Activated CD8-positive, alpha-beta T cell treated with anti-CD3 and anti-CD28 coated beads for 36 hours (primary cell): ENCODE data around the gene BFAR. TPM values are rescaled to one million over a fixed set of nuclear protein-coding genes. Genes with fewer than 3 reads are reported as not detected.
A peak's percentile ranks its signal among the peaks of the same experiment; 100 is the strongest.

Experiments
- ATAC-seq: fragments of 200-7000 bp; cut with Tn5 transposase; one replicate; pipeline ENCODE4 v1.10.0; 2021; ENCODE audit warnings: mild to moderate bottlenecking, moderate library complexity
- CTCF ChIA-PET: fragments of 350-600 bp; sonication (Branson Sonifier 250); formaldehyde crosslinking; loops from one replicate; lab custom pipeline; 2021; ENCODE audit warnings: antibody characterized with exemption; lab: Charles Lee
- POLR2A ChIA-PET: fragments of 350-600 bp; sonication (Branson Sonifier 250); formaldehyde crosslinking; loops from one replicate; lab custom pipeline; 2021; ENCODE audit warnings: antibody characterized with exemption; lab: Charles Lee
- DNase-seq: peaks from one replicate; pipeline ENCODE4 v3.0.0-alpha.2; 2020
- H3K27ac Mint-ChIP-seq: one replicate; pipeline ENCODE4 v1.8.0; 2021; ENCODE audit warnings: mild to moderate bottlenecking, mixed read lengths
- H3K27me3 Mint-ChIP-seq: one replicate; pipeline ENCODE4 v1.8.0; 2021; ENCODE audit warnings: mixed read lengths
- H3K36me3 Mint-ChIP-seq: one replicate; pipeline ENCODE4 v1.8.0; 2021; ENCODE audit warnings: low read depth, mixed read lengths
- H3K4me1 Mint-ChIP-seq: one replicate; pipeline ENCODE4 v1.8.0; 2021; ENCODE audit warnings: low read depth, mixed read lengths
- H3K4me3 Mint-ChIP-seq: one replicate; pipeline ENCODE4 v1.8.0; 2021; ENCODE audit warnings: mild to moderate bottlenecking, moderate library complexity, mixed read lengths
- H3K9me3 Mint-ChIP-seq: one replicate; pipeline ENCODE4 v1.8.0; 2021; ENCODE audit warnings: mixed read lengths
- intact Hi-C: fragments of 100-400 bp; cut with micrococcal nuclease; formaldehyde crosslinking; loops from one replicate; pipeline ENCODE4 v1.10.0; 2022
- total RNA-seq, 2 experiments: library from RNA; stranded (reverse); gene quantifications; one replicate each; pipeline ENCODE4 v1.2.3, GENCODE V29; 2021
- TF ChIP-seq, protein P1 (sequence below): fragments of 200-600 bp; IDR thresholded peaks from one replicate; pipeline ENCODE4 v1.8.0; 2022; ENCODE audit warnings: antibody characterized with exemption, mild to moderate bottlenecking

The BFAR gene, protein sequence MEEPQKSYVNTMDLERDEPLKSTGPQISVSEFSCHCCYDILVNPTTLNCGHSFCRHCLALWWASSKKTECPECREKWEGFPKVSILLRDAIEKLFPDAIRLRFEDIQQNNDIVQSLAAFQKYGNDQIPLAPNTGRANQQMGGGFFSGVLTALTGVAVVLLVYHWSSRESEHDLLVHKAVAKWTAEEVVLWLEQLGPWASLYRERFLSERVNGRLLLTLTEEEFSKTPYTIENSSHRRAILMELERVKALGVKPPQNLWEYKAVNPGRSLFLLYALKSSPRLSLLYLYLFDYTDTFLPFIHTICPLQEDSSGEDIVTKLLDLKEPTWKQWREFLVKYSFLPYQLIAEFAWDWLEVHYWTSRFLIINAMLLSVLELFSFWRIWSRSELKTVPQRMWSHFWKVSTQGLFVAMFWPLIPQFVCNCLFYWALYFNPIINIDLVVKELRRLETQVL
- 10 to 100 TPM; 53.4 to 58.4 TPM for total RNA-seq

DNA sequence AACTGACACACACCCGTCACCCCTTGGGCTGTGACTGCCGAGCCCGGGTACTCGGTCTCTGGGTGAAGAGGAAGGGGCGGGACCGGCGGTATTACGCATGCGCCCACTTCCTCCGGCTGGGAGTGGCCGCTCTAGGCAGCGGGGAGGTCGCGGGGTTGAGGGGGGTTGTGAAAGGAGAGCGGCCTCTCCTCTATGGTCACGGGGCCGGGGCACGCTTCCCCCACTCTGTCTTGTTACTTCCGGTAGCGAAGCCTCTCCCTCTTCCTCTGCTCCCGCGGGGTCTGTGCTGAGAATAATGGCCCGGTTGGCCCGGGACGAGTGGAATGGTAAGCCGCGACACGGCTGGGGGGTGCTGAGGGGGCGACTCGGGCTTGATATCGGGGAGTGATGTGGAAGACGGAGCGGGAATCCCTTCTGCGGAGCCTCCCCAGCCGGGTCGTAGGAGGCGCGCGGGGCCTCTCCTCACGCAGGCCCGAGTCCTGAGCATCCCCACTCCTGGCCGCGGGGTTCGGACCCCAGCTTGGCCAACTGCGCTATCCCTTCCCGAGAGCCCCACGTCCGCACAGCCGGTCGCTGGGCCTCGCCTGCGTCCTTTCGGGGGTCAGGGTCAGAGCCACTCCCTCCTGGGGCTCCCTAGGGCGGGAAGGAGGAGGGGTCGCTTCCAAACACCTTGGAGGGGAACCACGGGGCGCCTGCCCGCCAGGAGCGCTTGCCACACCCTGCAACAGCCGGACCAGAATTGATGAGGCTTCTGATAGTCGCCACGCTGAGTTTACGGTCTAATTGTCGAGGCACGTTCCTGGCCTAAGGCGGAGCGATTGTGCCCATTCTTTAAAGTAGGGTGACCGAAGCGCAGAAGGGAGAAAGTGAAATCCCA, at the start of gene BFAR:
Gene BFAR (plus strand): TSS at position 259 of the 877 bp plus-strand sequence. CDS start 11,396 bp downstream, outside the sequence.
- Mint-ChIP-seq H3K27me3 (no peaks in the 10 kb centered on the region), H3K4me1 (peaks cover 51% of the 10 kb centered on the region), H3K36me3 (peaks cover 19% of the 10 kb centered on the region), H3K4me3 (peak within 1 kb of the TSS; percentile 93), H3K27ac (peak within 1 kb of the TSS; percentile 99), H3K9me3 (no peaks in the 10 kb centered on the region)
- DNase-seq (peak; percentile 100), ATAC-seq (peak; percentile 79)
- TF ChIP-seq, protein P1, sequence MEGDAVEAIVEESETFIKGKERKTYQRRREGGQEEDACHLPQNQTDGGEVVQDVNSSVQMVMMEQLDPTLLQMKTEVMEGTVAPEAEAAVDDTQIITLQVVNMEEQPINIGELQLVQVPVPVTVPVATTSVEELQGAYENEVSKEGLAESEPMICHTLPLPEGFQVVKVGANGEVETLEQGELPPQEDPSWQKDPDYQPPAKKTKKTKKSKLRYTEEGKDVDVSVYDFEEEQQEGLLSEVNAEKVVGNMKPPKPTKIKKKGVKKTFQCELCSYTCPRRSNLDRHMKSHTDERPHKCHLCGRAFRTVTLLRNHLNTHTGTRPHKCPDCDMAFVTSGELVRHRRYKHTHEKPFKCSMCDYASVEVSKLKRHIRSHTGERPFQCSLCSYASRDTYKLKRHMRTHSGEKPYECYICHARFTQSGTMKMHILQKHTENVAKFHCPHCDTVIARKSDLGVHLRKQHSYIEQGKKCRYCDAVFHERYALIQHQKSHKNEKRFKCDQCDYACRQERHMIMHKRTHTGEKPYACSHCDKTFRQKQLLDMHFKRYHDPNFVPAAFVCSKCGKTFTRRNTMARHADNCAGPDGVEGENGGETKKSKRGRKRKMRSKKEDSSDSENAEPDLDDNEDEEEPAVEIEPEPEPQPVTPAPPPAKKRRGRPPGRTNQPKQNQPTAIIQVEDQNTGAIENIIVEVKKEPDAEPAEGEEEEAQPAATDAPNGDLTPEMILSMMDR, result no peak
- intact Hi-C loops, result no loop called here
- POLR2A ChIA-PET, result interaction anchor here (1.0 to 1.6 kb wide), 5 partner anchors 10 to 48 kb away, joined by 3 to 6 read pairs (median 3); no protein-coding TSS in a partner anchor
- CTCF ChIA-PET, result interaction anchor here (0.9 kb wide), 1 partner anchor 12 kb away, joined by 4 read pairs; no protein-coding TSS in a partner anchor

DNA sequence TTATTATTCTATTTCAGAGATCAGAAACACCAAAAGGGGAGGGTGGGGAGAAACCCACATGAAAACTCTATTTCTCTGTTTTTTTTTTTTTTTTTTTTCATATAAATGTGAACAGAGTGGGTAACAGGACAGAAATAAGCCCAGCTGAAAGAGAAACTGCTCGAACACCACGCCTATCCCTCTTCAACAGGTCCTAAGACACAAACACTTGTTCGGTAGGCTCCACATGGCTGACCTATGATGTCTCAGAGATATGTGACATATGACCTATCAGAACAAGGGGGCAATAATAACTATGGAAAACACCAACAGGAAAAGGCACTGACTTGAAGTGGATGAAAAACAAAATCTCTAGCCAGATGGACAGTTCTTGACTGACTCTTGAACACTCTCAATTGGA, 47.5 kb upstream of the BFAR start:
- ATAC-seq (no peak), DNase-seq (no peak)
- Mint-ChIP-seq H3K9me3 (no peaks in the 10 kb centered on the region), H3K36me3 (peaks cover 43% of the 10 kb centered on the region), H3K4me3 (no peak overlapping the region), H3K4me1 (peaks cover 3% of the 10 kb centered on the region), H3K27ac (no peak overlapping the region), H3K27me3 (no peaks in the 10 kb centered on the region)
- TF ChIP-seq, protein P1, result no peak
- intact Hi-C loops, result no loop called here
- ChIA-PET CTCF (no interaction called here), POLR2A (interaction anchor here (1.2 kb wide), 1 partner anchor 47 kb away, joined by 3 read pairs; the partner anchor contains the start of gene BFAR)

DNA sequence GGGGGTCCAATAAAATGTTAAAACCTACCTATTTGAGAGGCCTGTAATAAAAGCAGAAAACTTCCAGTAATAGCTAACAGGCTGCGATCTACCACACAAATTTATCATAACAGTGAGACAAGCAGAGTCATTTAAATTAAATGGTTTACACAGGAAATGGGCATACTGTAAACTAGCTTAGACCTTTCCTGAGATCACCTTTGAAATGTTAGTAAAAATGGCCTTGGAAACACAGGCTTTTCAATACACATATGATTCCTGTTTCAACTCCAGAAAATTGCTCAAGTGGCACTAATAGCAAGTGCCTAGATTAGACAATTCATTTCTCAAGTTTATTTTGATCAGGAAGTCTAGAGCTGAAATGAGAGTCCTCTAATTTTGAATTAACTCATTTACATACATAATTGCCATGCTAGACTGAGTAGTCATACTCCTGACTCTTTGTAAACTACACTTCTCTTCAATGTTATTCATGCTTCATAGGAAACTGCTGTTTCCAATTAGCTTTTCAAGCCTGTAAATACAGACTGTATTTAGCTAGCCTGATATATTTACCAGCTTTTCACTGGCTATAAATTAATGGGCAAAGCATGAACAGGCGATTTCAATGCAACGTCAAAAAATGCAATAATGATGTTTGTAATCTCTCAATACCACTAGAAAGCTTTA, 46.0 kb upstream of the BFAR start:
- TF ChIP-seq, protein P1, result no peak
- Mint-ChIP-seq H3K27me3 (no peaks in the 10 kb centered on the region), H3K4me3 (no peak overlapping the region), H3K9me3 (no peaks in the 10 kb centered on the region), H3K4me1 (peaks cover 3% of the 10 kb centered on the region), H3K27ac (no peak overlapping the region), H3K36me3 (peaks cover 40% of the 10 kb centered on the region)
- POLR2A ChIA-PET, result interaction anchor here (0.7 kb wide), 1 partner anchor 44 kb away, joined by 3 read pairs; the partner anchor contains the start of gene PARN
- CTCF ChIA-PET, result interaction anchor here (0.9 to 2.1 kb wide), 5 partner anchors 13 to 663 kb away, joined by 3 to 7 read pairs (median 3); no protein-coding TSS in a partner anchor
- DNase-seq (no peak), ATAC-seq (no peak)
- intact Hi-C loops, result no loop called here

DNA sequence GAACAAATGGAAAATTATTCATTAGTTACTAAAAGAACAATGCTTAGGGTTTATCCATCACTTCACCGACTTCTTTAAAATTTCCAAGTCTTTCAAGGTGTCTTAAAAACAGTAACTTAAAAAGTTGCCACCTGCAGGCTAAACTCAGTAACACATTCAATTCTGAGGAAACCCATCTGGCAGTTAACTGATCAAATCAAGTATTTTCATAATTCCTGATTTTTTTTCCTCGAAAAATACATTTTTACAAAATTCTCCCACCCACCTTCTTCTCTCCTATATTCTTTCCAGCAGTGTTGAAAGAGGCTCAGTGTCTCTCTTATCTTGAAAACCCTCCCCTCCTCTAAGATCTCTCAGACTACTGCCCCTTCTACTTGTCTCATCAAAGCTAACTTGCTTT, 32.6 kb upstream of the BFAR start:
- TF ChIP-seq, protein P1, result peak; percentile 60
- Mint-ChIP-seq H3K27ac (no peak overlapping the region), H3K27me3 (no peaks in the 10 kb centered on the region), H3K36me3 (peaks cover 46% of the 10 kb centered on the region), H3K9me3 (no peaks in the 10 kb centered on the region), H3K4me3 (no peak overlapping the region), H3K4me1 (no peaks in the 10 kb centered on the region)
- ATAC-seq, result no peak
- intact Hi-C loops, result no loop called here
- CTCF ChIA-PET, result interaction anchor here (1.3 to 3.5 kb wide), 3 partner anchors 13 to 677 kb away, joined by 3 to 16 read pairs (median 7); no protein-coding TSS in a partner anchor
- DNase-seq, result no peak
- POLR2A ChIA-PET, result interaction anchor here (0.5 kb wide), 1 partner anchor 219 kb away, joined by 4 read pairs; no protein-coding TSS in a partner anchor
